Superior temporal gyrus (tissue), 1 donor: Measurements from ENCODE around the gene RMND5B.
"Not testable (repeated sequence)": the region's sequence is repeated elsewhere in the genome, so short reads cannot be mapped to it uniquely, and the experiment has no call there.

Experiments
- DNase-seq: peaks from one replicate; pipeline ENCODE4 v3.0.0-alpha.2; 2016; ENCODE audit errors: extremely low spot score

The RMND5B gene

GRCh38 chr5:178113841-178114324 lies 16.9 kb upstream of the RMND5B start:
- no peak for DNase-seq

DNA sequence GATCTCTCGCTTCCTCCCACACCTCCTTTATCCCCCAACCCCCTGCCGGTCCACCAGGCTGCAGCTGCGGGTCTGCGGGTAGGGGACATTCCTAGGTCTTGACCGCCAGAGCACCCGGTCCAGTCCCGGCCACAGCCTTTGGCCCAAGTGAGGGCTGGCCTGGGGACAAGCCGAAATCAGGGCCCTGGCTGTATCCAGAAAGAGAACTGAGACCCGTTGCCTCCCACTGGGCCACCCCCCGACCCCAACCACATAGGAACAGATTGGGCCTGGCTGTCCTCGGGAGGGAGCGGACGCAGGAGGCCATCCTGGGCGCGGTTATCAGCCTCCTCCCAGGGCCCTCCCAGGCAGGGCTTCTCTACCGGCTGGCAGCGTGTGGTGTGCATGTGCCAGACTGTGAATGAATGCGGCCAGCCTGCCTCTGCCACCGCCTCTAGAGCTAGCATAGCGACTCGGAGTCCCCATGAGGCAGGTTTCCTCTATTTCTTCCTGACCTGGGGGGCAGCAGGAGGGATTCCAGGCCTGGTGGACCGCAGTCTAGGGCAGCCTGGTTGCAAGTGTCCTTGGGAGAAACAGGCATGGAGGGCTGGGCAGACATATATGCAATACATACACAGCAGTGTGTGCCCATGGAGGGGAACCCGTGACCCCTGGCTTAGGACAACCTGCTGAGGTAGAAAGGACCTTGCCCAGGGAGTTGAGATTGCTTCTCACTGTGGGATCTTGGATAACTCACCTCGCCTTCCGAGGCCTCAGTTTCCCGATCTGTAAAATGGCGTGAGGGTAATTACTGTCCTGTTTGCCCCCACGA lies 16.3 kb upstream of the RMND5B start:
- DNase-seq = no peak

DNA sequence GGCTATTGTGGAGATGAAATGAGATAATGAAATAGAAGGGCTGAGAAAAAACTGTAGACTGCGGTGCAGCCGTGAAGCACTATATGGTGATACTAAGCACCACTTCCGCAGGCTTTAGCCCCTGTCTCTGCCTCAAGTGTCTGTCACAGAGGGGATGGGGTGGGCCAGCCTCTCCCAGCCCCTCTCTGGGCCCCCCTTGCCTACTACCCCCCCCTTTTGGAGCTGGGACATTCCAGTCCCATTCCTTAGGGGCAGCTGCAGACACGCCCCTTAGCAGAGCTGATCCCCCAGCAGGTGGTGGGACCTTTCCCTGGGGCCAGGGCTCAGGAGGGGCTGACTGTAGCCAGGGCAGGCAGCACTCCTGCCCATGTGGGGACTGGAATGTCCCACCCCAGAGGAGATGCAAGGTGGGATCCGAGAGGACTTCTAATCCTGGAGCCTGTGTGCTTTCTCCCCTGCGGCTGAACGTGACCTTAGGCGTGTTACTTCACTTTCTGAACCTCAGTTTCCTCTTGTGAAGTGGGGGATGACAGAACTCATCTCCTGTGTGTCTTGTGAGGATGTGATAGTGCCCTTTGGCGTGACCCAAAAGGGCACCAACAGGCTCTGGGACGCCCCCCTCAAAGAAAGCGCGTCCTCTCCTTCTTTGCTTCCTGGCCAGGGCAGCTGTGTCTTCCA lies 15.5 kb upstream of the RMND5B start:
- DNase-seq = no peak

- DNase-seq = no peak
Observed at GRCh38 chr5:178115814-178116142, 15.0 kb upstream of the RMND5B start.

GRCh38 chr5:178116143-178116885 lies 14.5 kb upstream of the RMND5B start:
- DNase-seq = no peak

DNA sequence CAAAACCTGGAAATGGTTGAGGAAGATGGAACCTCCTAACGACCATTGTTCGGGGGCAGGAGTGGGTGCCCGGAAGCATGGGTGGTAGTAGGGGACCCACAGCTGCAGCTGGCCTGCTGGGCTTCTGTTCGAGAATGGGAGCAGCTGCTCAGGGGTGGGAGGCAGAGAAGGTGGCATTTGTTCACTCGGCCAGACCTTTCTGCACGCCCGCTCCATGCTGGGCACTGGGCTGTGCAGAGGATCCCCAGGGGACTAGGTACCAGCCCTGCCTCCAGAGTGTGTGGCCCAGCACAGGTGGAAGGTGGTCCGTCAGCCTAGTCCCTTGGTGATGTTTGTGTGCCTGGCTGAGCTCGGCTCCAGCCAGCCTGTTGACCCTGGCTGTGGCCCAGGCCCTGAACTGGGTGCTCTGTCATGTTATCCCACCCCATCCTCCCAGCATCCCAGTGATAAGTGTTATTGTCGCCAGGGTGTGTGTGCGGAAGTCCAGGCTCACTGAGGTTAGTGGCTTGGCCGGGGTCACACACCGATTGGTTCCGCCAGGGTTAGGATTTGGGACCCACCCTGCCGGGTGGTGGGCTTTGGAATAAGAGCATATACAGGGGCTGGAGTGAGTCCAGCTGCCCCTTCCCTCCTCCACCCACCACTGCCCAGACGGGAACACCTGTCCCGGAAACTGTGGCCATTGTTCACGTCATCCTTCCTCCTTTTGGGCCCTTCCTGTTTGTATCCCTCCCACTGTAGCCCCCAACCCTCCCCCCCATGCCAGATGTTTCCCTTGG lies 12.7 kb upstream of the RMND5B start:
- no peak for DNase-seq

- no peak for DNase-seq
Observed at GRCh38 chr5:178119915-178120606, 10.8 kb upstream of the RMND5B start.

GRCh38 chr5:178120607-178121357 lies 10.0 kb upstream of the RMND5B start:
- DNase-seq = peak; percentile 43

- DNase-seq = no peak
Observed at GRCh38 chr5:178121391-178122276, 9.2 kb upstream of the RMND5B start.

- no peak for DNase-seq
Observed at GRCh38 chr5:178122346-178122745, 8.5 kb upstream of the RMND5B start.

- no peak for DNase-seq
Observed at GRCh38 chr5:178123094-178123965, 7.5 kb upstream of the RMND5B start.

- no peak for DNase-seq
Observed at GRCh38 chr5:178123966-178124925, 6.6 kb upstream of the RMND5B start.

GRCh38 chr5:178125253-178125906 lies 5.4 kb upstream of the RMND5B start:
- DNase-seq = no peak

DNA sequence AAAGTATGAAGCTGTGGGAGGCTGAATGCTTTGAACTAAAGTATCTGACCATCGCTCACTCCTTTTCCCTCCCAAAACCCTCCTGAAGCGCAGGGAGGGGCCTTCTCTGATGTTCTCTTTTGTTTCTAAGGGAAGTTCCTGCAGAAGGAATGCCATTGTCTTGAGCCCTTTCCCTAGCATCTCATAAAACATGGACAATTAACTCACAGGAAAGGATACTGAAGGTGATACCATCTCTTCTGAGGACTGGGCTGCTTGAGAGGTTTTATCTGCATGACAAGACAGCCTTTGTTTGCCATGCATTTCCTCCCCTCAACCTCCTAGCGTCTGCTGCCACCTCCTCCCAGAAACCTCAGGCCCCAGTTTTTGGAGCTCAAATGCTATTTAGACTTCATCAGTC lies 4.3 kb upstream of the RMND5B start:
- DNase-seq = no peak

DNA sequence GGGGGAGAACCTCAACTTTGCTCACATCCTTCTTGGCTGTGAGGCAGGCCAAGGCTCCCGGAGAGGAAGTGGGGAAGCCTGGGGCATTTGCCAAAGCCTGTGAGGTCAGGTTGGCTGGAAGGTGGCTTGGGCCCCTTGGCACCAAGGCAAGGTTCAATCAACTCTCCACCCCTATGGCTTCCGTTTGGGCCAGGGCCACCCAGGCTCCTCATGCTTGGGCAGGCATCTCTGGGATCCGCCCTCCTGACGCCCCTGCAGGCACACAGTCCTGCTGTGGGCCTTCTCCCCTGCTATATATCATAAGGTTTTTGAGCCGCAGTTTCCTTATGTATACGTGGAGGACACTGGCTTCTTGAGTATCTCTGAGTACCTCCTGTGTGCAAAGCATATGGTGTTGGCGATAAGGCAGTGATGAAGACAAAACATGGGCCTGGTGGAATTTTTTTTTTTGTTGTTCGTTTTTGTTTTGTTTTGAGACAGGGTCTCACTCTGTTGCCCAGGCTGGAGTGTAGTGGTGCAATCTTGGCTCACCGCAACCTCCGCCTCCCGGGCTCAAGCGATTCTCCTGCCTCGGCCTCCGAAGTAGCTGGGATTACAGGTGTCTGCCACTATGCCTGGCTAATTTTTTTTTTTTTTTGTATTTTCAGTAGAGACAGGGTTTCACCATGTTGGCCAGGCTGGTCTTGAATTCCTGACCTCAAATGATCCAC lies 3.4 kb upstream of the RMND5B start:
- DNase-seq = not testable (repeated sequence)

DNA sequence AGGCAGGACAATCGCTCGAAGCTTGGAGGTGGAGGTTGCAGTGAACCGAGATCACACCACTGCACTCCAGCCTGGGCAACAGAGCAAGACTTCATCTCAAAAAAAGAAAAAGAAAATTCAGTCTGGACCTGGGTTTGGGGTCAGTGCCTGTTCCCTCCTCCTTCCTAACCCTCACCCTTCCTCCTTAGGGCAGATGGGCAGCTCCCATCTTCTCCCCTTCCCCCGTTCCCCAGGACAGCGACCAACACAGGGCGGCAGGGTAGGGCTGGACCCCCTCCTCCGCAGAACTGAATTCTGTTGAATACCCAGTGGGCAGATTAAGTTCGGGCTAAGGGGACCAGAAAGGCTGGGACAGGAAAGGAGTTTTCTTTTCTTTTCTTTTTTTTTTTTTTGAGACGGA lies 1.5 kb upstream of the RMND5B start:
- DNase-seq = no peak
